GM18868 (cell line): Measurements from ENCODE around the gene UBE2M.
A peak's percentile ranks its signal among the peaks of the same experiment; 100 is the strongest.

Source experiments
- ATAC-seq: cut with Tn5 transposase; IDR thresholded peaks from one replicate; pipeline ENCODE4 v1.9.1; 2021; ENCODE audit warnings: mild to moderate bottlenecking, moderate library complexity; ENCODE audit not compliant: unreplicated experiment

UBE2M gene

DNA sequence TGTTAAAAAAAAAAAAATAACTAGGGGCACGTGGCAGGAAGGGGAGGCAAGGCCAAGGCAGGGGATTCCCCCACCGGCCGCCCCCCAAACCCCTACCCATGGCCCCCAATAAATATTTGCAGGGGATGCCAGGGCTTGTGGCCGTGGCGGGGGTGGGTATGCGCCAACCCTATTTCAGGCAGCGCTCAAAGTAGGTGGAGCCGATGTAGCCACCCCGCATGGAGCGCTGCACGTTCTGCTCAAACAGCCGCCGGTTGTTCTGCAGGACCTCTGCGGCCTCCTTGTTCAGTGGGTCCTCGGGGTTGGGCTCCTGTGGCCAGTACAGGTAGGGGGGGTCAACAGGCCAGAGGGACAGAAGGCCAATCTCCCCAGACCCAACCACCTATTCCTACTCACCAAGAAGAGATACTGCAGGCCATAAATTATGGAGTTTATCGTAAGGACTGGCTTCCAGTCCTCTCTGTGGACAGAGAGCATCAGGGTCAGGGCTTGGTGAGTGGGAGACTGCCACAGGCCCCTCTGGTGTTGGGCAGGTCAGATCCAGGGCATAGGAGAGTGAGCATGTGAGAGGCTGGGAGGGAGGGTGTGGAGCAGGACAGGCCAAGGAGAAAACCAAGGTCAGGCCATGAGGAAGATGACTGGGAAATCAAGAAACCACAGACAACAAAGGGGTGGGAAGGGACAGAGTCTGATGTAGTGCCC is 2.3 kb downstream of the UBE2M start:
- no peak for ATAC-seq

DNA sequence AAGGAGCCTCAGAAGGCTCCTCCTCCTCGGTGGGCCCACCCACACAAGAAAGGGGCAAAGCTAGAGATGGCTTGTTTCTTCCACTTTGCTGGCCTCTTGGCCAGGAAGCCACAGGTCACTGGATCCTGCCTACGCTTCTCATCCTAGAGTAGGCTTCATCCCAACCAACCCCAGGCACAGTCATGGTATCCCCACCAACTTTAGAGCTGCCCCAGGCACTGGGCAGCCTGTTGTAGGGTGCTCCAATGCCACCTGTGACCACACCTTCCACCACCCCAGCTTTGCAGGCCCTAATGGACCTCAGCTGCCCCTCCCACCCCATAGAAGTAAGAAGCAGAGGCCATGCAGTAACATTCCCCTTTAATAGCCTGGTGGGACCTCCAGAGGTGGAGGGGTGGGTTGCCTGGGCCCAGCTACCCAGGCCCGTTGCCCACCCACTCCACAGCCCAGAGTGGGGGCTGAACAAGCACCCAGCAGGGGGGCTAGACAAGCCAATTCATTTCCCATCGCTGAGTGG is 3.0 kb downstream of the UBE2M start:
- ATAC-seq: no peak

DNA sequence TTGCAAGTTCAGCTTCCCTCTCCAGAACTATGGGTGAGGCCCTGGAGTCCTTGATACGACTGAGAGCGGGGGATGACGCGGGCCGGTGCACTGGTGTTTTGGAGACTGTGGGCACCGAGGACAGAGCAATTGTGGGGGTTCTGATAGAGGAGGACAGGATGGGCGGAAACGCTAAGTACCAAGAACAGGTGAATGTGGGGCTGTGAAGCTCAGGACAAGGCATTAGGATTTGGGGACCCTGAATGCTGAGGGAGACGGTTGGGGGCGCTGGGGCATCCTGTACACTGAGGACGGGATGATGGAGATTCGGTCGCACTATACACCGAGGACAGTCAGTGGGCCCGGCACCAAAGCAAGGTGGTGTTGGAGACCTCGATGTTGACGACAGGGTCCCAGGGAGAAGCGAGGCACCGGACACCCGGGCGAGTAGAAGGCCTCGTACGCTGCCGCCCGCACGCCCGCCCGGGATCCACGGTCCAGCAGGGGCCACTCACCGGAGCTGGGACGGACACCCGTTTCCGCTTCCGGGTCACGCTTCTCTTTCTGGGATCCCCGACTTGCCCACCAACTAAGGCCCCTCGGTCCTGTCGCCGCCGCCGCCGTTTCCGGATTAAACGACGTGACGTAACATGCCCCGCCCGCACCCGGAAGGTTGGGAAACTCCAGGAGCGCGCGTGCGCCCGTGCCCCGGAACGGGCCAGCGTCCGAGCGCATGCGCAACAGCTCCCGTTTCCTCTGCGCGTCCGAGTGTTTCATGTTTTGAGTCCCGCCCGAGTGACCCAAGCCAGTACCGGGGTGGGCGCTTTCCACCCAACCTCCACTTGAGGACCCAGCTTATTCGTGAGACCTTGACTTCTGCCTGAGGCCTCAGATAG is 3.7 kb downstream of the UBE2M start, which contains the start of gene CHMP2A:
CHMP2A (minus strand) TSS at position 612 of the 875 bp plus-strand sequence. CDS start 893 bp downstream, outside the sequence.
- ATAC-seq: no peak

DNA sequence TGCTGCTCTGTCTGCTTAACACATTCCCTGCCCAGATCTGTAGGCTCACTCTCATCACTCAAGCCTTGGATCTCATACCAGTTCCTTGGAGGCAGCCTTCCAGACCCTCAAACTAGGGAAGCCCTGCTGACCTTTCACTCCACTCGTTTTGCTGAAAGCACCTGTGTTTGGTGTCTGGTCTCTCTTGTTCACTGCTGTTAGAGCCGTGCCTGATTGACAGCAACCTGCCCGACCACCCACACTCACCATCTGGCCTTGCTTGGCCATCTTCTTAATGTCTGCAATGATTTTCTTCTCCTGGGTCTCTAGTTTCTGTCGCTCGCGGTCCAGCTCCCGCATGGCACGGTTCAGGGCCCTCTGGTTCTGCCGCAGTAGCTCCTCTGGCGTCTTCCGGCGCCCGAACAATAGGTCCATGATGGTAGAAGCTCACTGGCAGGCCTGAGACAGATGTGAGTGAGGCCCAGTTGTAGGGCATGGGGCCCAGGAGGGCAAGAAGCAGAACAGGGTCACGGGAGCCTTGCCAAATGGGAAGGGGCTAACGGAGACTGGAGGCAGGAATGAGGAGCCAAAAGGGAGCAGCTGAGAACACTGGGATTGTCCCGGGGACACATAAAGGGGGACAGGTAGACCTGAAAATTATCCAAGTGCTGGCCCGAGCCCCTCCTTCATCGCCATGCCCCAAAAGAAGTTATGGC is 4.5 kb downstream of the UBE2M start:
- no peak for ATAC-seq

DNA sequence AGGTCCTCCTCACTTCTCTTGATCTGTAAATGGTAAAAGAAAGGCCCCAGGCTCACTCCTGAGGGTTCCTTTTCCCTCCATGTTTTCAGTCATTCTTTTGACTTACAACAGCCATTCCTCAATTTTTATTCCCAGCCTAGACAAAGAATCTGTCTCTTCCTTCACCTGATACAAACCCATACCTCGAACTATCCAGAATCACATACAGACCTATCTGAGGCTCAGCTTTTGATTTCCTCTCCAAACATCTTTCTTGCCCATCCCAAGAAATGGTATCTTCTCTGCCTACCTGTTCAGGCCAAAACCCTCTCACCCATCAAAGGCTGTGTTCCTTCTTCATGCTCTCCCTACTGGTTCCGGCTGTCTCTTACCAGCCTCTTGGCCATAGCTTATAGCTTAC is 5.8 kb downstream of the UBE2M start:
- ATAC-seq: no peak

DNA sequence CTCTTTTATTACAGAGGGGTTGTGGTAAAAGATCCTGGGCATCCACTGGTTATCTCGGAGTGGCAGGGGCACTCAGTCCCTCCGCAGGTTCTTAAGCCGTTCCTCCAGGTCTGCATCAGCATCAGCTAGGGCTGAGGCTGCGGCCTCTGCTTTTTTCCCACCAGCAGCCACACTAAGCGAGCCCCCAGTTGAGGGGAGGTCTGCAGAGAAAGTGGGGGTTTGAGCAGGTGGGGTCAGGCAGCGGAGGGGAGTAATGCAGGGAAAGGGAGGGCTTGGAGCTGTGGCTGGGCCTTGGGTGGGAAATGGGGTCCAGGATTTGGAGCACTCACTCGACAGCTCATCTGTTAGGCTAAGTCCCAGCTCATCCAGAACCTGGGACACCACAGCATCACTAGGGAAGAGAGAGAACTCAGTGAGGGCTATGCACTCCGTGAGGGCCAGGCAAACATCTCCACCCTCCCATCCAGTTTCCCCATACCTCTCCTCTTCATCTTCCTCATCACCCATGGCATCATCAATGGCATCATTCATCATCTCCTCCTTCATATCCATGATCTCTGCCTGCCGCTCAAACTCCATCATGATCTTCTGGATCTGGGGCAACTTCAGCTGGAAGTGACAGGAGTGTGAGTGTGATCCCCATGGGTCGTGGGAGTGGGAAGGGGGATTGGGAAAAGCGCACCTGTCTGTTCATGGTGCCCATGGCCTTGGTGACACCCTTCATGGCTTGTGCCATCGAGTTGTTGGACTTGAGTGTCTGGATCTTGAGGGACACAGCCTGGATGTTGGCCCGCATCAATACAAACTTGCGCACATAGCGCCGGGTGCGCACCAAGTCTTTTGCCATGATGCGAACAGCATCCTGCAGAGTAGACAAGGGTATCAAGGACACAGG is 6.6 kb downstream of the UBE2M start:
- no peak for ATAC-seq

DNA sequence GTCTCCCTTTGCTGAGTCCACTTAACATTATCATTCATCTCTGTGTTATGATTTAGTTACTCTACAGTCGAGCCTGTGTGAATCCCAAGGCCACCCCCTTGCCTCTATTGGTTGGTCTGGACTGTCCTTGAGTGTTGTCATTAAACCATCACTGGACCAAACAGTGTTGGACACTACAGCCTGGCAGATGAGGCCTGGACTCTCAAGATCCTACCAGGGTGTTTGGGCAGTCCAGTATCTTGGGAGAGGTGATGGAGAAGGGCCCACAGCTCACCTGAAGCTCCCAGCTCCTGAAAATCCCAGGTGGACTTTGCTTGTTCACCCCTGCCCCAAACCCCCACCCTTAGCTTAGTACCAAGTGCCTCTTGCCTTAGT is 7.3 kb downstream of the UBE2M start:
- ATAC-seq: no peak

DNA sequence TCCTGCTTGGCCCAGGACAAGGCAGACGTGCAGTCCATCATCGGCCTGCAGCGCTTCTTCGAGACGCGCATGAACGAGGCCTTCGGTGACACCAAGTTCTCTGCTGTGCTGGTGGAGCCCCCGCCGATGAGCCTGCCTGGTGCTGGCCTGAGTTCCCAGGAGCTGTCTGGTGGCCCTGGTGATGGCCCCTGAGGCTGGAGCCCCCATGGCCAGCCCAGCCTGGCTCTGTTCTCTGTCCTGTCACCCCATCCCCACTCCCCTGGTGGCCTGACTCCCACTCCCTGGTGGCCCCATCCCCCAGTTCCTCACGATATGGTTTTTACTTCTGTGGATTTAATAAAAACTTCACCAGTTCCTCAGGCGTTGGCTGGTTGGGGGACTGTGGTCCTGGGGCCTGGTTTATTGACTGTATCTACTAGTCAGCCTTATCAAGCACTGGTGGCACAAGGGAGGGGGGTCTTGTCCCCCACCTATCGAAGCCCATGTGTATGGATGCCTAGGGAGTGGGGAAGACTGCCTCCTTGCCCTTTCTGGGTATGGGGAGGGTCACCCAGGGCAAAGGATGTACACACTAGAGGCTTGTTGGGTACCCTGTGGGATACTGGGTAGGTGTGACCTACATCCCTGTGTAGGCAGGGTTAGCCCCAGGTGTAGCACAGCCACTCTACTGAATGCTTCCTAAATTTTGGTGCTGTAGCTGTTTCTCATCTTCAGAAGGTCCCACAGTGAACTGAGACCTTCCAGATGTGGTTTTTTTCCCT is 7.9 kb downstream of the UBE2M start:
- no peak for ATAC-seq

DNA sequence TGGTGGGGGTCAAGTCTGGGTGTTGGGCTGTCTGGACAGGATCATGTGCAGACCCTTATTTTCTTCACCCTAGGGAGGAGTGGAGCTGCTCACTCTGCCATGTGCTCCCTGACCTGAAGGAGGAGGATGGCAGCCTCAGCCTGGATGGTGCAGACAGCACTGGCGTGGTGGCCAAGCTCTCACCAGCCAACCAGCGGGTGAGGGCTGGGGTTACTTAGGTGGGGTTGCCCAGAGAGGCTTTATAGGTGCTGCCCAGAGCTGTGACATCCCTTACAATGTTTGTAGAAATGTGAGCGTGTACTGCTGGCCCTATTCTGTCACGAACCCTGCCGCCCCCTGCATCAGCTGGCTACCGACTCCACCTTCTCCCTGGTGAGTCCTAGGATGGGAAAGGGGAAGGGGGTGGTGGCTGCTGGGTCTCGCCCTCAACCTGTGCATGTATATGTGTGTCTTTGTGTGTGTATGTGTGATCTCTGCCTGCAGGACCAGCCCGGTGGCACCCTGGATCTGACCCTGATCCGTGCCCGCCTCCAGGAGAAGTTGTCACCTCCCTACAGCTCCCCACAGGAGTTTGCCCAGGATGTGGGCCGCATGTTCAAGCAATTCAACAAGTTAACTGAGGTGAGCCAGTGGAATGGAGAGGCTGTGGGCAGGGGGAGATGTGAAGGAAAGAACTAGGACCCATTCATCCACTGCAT is 8.6 kb downstream of the UBE2M start:
- ATAC-seq: no peak

DNA sequence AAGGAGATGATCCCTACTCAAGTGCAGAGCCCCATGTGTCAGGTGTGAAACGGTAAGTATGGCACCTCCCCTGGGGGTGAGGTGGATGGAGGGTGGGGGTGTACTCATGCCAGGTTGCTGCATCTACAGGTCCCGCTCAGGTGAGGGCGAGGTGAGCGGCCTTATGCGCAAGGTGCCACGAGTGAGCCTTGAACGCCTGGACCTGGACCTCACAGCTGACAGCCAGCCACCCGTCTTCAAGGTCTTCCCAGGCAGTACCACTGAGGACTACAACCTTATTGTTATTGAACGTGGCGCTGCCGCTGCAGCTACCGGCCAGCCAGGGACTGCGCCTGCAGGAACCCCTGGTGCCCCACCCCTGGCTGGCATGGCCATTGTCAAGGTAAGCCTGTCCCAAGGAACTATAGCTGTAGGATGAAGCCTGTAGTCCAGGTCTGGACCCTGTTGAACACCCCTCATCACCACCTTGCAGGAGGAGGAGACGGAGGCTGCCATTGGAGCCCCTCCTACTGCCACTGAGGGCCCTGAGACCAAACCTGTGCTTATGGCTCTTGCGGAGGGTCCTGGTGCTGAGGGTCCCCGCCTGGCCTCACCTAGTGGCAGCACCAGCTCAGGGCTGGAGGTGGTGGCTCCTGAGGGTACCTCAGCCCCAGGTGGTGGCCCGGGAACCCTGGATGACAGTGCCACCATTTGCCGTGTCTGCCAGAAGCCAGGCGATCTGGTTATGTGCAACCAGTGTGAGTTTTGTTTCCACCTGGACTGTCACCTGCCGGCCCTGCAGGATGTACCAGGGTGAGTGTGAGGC is 9.3 kb downstream of the UBE2M start:
- no peak for ATAC-seq

DNA sequence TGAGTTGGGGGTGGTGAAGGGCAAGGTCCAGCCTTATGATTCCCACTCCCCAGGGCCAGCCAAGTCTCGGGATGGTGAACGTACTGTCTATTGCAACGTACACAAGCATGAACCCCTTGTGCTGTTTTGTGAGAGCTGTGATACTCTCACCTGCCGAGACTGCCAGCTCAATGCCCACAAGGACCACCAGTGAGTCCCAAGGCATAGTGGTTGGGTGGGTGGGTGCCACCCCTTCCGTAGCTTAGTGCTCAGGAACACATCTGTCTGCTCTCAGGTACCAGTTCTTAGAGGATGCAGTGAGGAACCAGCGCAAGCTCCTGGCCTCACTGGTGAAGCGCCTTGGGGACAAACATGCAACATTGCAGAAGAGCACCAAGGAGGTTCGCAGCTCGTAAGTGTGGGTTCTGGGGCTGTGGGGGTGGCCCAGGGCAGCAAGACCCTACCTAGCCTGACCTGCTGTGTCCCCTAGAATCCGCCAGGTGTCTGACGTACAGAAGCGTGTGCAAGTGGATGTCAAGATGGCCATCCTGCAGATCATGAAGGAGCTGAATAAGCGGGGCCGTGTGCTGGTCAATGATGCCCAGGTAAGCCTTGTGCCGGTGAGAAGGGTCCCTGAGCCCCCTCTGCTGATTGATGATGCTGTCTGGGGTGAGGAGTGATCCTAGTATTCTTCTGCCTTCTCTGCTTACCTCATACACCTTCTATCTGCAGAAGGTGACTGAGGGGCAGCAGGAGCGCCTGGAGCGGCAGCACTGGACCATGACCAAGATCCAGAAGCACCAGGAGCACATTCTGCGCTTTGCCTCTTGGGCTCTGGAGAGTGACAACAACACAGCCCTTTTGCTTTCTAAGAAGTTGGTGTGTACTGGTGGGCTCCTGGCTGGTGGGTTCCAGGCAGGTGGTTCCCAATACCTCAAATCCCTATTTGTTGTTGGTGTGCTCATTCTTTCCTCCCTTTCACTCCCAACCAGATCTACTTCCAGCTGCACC is 10.8 kb downstream of the UBE2M start:
- no peak for ATAC-seq

DNA sequence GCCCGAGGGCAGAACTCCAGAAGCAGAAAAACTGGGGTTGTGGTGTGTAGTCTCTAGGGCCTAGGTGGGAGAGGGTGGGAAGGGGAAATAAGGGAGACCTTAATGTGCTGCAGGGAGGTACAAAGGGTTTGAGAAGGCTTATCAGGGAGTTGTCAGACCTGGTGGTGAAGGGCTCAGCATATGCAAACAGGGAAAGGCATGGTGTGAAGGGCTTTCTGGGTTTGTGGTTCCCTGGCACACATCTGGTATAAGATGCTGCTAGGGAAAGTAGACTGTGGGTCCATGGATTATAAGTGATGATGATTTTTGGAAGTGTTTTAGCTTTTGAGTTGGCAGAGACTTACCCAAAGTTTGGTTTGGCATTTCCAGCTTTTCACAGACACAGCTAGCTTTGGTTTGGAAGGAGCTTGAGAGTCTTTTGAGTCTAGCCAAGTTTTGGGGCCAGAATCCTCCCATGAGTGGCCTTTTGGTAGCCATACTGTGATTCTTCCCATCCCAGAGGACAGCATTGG is 12.3 kb downstream of the UBE2M start:
- ATAC-seq: no peak

DNA sequence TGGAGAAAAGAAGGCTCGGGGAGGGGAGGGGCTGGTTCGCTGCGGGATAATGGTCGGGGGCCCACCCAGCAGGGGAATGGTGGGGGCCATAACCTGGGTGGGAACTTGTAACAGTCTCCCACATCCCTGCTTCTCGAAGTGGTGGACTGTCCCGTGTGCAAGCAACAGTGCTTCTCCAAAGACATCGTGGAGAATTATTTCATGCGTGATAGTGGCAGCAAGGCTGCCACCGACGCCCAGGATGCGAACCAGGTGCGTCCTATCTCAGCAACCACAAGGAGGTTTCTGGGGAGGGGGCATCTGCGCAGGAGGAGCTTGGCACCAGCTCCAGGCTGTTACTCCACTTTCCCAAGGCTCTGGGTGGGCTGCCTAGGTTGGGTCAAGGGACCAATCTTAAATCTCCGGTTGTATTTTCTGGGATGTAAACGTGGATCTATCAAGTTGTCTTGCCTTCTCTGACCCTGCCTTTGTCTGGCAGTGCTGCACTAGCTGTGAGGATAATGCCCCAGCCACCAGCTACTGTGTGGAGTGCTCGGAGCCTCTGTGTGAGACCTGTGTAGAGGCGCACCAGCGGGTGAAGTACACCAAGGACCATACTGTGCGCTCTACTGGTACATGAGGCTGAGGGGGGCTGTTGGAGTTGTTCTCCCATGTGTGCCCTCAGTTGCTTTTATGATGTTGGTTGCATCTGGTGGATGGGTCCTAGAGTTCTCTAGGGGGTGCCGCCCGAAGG is 13.0 kb downstream of the UBE2M start:
- ATAC-seq: no peak

DNA sequence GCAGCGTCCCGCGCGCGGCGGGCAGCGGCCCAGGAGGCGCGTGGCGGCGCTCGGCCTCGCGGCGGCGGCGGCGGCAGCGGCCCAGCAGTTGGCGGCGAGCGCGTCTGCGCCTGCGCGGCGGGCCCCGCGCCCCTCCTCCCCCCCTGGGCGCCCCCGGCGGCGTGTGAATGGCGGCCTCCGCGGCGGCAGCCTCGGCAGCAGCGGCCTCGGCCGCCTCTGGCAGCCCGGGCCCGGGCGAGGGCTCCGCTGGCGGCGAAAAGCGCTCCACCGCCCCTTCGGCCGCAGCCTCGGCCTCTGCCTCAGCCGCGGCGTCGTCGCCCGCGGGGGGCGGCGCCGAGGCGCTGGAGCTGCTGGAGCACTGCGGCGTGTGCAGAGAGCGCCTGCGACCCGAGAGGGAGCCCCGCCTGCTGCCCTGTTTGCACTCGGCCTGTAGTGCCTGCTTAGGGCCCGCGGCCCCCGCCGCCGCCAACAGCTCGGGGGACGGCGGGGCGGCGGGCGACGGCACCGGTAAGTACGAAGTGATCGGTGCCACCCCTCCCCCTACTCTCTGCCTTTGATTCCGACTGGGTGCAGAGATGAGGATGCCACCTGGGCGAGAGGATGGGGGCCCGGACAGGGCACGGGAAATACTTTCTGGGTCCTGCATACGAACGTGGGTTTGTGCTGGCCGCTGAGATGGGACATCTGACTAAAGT is 13.7 kb downstream of the UBE2M start:
- ATAC-seq: peak; percentile 53

DNA sequence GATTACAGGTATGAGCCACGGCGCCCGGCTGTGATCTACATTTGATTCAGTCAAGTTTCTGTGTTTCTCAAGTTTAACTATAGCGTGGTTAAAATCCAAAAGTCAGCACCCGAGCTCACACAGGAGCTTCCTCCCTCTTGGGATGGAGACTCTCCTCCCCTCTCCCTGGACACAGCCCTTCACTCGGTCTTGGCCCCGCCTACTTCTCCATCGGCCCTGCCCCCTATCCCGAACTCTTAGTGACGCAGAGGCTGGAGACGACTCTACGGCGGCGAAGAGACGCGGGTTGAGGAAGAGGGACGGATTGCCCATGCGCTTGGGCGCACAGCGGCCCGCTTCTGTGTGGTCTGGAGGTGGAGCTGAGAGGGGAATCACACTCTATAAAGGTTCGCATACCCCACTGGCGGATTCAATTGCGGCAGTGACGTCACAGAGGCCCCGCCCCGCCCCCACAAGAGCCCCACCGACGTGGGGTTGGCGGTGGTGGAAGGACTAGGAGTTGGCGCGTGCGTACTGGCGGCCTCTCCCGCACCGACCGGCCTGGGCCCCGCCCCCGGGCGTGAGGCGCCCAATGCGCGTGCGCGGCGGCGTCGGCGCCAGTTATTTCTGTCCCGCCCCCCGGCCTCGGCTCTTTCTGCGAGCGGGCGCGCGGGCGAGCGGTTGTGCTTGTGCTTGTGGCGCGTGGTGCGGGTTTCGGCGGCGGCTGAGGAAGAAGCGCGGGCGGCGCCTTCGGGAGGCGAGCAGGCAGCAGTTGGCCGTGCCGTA is 14.4 kb downstream of the UBE2M start, which contains the start of gene TRIM28:
TRIM28 (plus strand) TSS at position 239 of the 765 bp plus-strand sequence. CDS start 694 bp downstream, outside the sequence.
- ATAC-seq: peak; percentile 84
